ENCODE measurements around the gene TTC39B. TPM values are rescaled to one million over a fixed set of nuclear protein-coding genes. Genes with fewer than 3 reads are reported as not detected.

TTC39B gene
- total RNA-seq, 1 donor from 2014 or later = 46.9 TPM

DNA sequence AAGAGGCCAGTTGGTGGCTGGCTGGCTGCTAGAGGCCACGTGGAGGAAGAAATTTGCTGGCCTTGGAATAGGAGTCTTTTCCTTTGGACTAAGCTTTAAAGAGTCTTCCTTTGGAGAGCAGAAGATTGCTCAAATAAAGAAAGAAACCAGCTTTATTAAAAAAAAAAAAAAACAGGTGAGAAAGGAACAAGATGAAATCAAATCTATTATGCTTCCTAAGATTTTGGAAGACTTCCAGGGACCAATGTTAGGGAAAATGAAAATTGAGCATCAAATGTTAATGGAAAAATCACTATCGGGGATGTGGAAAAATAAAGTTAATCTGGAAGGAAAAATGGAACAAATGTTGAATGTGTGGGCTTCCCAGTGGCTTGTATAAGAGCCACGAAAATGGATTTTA is 153.1 kb downstream of the TTC39B start:
- TF ChIP-seq, protein P1, sequence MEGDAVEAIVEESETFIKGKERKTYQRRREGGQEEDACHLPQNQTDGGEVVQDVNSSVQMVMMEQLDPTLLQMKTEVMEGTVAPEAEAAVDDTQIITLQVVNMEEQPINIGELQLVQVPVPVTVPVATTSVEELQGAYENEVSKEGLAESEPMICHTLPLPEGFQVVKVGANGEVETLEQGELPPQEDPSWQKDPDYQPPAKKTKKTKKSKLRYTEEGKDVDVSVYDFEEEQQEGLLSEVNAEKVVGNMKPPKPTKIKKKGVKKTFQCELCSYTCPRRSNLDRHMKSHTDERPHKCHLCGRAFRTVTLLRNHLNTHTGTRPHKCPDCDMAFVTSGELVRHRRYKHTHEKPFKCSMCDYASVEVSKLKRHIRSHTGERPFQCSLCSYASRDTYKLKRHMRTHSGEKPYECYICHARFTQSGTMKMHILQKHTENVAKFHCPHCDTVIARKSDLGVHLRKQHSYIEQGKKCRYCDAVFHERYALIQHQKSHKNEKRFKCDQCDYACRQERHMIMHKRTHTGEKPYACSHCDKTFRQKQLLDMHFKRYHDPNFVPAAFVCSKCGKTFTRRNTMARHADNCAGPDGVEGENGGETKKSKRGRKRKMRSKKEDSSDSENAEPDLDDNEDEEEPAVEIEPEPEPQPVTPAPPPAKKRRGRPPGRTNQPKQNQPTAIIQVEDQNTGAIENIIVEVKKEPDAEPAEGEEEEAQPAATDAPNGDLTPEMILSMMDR (IDR thresholded peaks at IDR 0.05) = no peak
- Histone ChIP-seq H3K27me3 (no peaks in the 10 kb centered on the region), H3K36me3 (no peaks in the 10 kb centered on the region), H3K4me3 (no peak overlapping the region), H3K27ac (no peak overlapping the region), H3K9me3 (no peaks in the 10 kb centered on the region), H3K4me1 (peaks cover 3% of the 10 kb centered on the region)
- DNase-seq (no peak), ATAC-seq (no peak)
- intact Hi-C loops (cut with DNase I) = no loop called here

DNA sequence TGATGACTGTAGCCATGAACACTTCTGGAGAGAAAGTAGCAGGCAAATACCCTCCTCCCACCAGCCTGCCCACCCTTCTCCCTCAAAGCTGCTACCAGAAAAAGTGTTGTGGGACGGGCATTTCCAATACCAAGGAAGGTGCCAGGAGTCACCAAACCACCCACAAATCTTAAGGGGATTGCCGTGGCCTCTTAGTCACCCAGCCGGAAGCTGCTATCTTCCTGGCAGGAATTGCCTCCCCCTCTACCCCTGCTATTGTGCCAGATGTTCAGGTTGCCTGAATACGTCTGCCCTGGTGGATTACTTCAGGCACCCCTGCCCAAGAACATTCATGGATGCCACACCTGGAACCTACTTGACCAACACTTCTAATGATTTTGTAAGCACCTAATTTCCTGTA is 156.1 kb downstream of the TTC39B start:
- Histone ChIP-seq H3K4me1 (peaks cover under 1% of the 10 kb centered on the region), H3K4me3 (no peak overlapping the region), H3K9me3 (no peaks in the 10 kb centered on the region), H3K27me3 (no peaks in the 10 kb centered on the region), H3K36me3 (no peaks in the 10 kb centered on the region), H3K27ac (no peak overlapping the region)
- DNase-seq (no peak), ATAC-seq (no peak)
- intact Hi-C loops (cut with DNase I) = no loop called here
- TF ChIP-seq, protein P1 (IDR thresholded peaks at IDR 0.05) = no peak

DNA sequence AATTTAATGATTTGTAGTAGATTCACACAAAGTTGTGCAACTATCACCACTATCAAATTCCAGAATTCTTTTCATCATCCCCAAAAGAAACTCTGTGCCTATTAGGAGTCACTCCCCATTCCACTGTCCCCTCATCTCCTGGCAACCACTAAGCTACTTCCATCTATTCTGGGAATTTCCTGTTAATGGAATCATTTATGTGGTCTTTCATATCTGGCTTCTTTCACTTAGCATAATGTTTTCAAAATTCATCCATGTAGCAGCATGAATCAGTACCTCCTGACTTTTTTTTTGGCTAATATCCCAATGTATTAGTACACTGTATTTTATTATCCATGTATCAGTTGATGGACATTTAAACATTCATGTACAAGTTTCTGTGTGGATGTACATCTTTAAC is 157.6 kb downstream of the TTC39B start:
- Histone ChIP-seq H3K9me3 (no peaks in the 10 kb centered on the region), H3K4me1 (no peaks in the 10 kb centered on the region), H3K27me3 (no peaks in the 10 kb centered on the region), H3K36me3 (no peaks in the 10 kb centered on the region), H3K4me3 (no peak overlapping the region), H3K27ac (no peak overlapping the region)
- DNase-seq (no peak), ATAC-seq (no peak)
- intact Hi-C loops (cut with DNase I) = no loop called here
- TF ChIP-seq, protein P1 (IDR thresholded peaks at IDR 0.05) = no peak

DNA sequence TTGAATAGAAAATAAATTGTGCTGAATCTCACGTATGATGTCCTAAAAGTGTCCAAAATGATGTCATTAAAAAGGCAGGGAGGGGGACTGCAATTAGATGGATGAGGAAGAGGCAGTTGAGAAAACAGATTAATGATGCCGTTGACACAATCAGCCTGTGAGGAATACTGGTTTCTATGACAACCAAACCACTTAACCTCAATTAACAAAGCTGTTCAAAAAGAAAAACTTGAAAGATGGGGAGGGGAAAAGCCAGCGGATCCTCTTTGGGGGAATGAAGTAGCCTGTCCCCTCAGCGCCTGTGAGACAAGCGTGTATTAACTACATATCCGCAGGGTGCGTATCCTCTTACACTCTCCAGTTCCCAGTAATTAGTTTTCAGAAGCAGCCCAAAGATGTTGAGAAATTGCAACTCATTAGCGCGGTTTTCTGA is 160.7 kb downstream of the TTC39B start:
- intact Hi-C loops (cut with DNase I) = no loop called here
- H3K4me1 ChIP-seq = no peaks in the 10 kb centered on the region
- ATAC-seq = no peak
- H3K27ac ChIP-seq = no peak overlapping the region
- no peak for DNase-seq
- H3K9me3 ChIP-seq = no peaks in the 10 kb centered on the region
- no peaks in the 10 kb centered on the region for H3K27me3 ChIP-seq
- TF ChIP-seq, protein P1 (IDR thresholded peaks at IDR 0.05) = no peak
- no peak overlapping the region for H3K4me3 ChIP-seq
- H3K36me3 ChIP-seq = no peaks in the 10 kb centered on the region

DNA sequence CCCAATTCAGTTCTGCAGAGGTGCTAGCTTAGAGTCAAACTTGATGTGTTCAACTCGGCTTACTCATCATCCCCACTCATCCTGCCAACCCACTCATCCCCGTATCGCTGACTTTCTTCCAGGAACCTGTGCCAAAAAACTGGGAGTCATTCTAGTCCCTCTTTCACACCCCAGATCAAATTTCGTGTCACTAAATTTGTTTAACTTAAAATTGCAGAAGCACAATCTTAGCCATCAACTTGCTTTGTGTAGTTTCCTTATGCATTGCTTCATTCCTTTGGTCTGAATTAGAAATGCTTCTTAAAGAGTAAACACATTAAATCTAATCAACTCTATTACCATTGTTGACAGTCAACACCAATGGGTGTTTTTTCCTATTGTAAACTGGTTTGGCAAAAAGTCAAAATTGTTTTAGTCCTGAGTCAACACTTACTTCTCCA is 162.4 kb downstream of the TTC39B start:
- TF ChIP-seq, protein P1 (IDR thresholded peaks at IDR 0.05) = no peak
- intact Hi-C loops (cut with DNase I) = no loop called here

More for the DNA sequence above, 162.4 kb downstream of the TTC39B start:
- Histone ChIP-seq H3K9me3 (no peaks in the 10 kb centered on the region), H3K27me3 (no peaks in the 10 kb centered on the region), H3K27ac (no peak overlapping the region), H3K36me3 (no peaks in the 10 kb centered on the region), H3K4me3 (no peak overlapping the region), H3K4me1 (no peaks in the 10 kb centered on the region)
- DNase-seq = no peak
- ATAC-seq = no peak
